Suprapubic skin (tissue), 4 donors: ENCODE measurements around the gene TRIM29.

Experiments
- EP300 ChIP-seq: sonication (generic); formaldehyde crosslinking; IDR thresholded peaks from one replicate; pipeline ENCODE4 v1.6.1; 2017; ENCODE audit warnings: antibody characterized with exemption
- POLR2A ChIP-seq, 2 donors: fragments of 450-650 bp; IDR thresholded peaks; one replicate each; pipeline ENCODE4 v1.6.1; 2017; ENCODE audit warnings: antibody characterized with exemption in 2 of 2, mild to moderate bottlenecking in 2 of 2, moderate library complexity in 2 of 2
- POLR2AphosphoS5 ChIP-seq, 3 donors: sonication (generic); formaldehyde crosslinking; IDR thresholded peaks; one replicate each; pipeline ENCODE4 v1.6.1; 2017; ENCODE audit warnings: antibody characterized with exemption in 3 of 3
- TF ChIP-seq, protein P1 (sequence below), 2 donors: fragments of 200-600 bp in 1 of 2; fragments of 450-650 bp in 1 of 2; sonication (generic) in 1 of 2; IDR thresholded peaks; one replicate each; pipeline ENCODE4 v1.5.1; 2016 to 2019; ENCODE audit warnings: antibody characterized with exemption in 2 of 2, mild to moderate bottlenecking in 1 of 2, moderate library complexity in 1 of 2

DNA sequence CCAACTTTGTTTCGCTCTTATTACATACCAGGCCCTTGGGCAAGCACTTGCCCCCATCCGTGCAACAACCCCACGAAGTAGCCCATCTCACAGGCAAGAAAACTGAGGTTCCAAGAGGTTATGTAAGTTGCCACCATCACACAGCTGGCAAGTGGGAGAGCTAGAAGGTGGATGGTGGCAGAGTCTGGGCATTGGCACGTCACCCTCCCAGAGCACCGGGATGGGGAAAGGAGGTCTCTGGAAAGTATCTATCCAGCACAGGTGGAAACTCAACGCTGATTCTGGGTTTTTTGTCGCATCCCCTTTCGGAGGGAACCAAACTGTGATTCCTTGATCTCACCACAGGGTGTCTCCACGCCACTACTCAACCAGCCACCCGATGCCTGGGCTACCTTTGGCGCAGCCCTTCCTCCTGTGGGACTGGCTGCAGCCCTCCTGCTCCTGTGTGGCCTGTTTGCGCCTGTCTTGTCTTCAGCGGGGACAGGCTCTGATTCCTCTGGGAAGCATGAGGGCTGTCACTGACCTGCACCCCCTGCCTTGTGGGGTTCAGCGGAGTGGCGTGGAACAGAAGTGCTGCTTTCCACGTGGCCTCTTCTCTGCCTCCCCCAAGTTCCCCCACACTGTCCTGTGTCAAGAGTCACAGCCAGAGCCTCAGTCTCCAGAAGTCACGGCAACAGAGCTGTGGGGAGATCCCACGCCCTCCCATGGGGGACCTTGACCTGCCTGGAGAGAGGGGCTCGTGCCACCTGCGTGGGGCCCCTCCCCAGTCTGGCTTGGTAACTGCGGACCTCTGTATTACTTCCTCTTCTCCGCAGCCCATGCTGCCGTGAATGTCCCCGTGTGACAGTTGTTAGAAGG is 34.4 kb upstream of the TRIM29 start:
- TF ChIP-seq, protein P1, sequence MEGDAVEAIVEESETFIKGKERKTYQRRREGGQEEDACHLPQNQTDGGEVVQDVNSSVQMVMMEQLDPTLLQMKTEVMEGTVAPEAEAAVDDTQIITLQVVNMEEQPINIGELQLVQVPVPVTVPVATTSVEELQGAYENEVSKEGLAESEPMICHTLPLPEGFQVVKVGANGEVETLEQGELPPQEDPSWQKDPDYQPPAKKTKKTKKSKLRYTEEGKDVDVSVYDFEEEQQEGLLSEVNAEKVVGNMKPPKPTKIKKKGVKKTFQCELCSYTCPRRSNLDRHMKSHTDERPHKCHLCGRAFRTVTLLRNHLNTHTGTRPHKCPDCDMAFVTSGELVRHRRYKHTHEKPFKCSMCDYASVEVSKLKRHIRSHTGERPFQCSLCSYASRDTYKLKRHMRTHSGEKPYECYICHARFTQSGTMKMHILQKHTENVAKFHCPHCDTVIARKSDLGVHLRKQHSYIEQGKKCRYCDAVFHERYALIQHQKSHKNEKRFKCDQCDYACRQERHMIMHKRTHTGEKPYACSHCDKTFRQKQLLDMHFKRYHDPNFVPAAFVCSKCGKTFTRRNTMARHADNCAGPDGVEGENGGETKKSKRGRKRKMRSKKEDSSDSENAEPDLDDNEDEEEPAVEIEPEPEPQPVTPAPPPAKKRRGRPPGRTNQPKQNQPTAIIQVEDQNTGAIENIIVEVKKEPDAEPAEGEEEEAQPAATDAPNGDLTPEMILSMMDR (IDR thresholded peaks at IDR 0.05) = peak; percentile 75 to 93
- TF ChIP-seq EP300 = no peak
- no peak for TF ChIP-seq POLR2AphosphoS5 (IDR thresholded peaks at IDR 0.05)
- no peak for TF ChIP-seq POLR2A (IDR thresholded peaks at IDR 0.05)
